NAMALWA (cell line): Measurements from ENCODE around the gene MEGF6.

Experiments used
- DNase-seq: peaks from one replicate; pipeline ENCODE4 v3.0.0-alpha.2; 2015; ENCODE audit warnings: low spot score

Gene MEGF6

GRCh38 chr1:3606779-3607702 is 4.3 kb downstream of the MEGF6 start:
- DNase-seq: no peak

GRCh38 chr1:3604997-3605823 is 6.1 kb downstream of the MEGF6 start:
- DNase-seq: no peak

- DNase-seq: no peak
These were observed 6.8 kb downstream of the MEGF6 start for GRCh38 chr1:3604468-3604974.

GRCh38 chr1:3603571-3604467 is 7.5 kb downstream of the MEGF6 start:
- no peak for DNase-seq

GRCh38 chr1:3603156-3603555 is 8.2 kb downstream of the MEGF6 start:
- no peak for DNase-seq

GRCh38 chr1:3602375-3602774 is 8.9 kb downstream of the MEGF6 start:
- DNase-seq: no peak

- no peak for DNase-seq
These were observed 9.6 kb downstream of the MEGF6 start for GRCh38 chr1:3601743-3602142.

- DNase-seq: no peak
These were observed 11.0 kb downstream of the MEGF6 start for GRCh38 chr1:3600354-3600753.

- no peak for DNase-seq
These were observed 11.5 kb downstream of the MEGF6 start for GRCh38 chr1:3599816-3600215.

- DNase-seq: no peak
These were observed 12.0 kb downstream of the MEGF6 start for GRCh38 chr1:3599286-3599811.

GRCh38 chr1:3598522-3599285 is 12.6 kb downstream of the MEGF6 start:
- no peak for DNase-seq

GRCh38 chr1:3598051-3598491 is 13.2 kb downstream of the MEGF6 start:
- DNase-seq: no peak

- no peak for DNase-seq
These were observed 13.7 kb downstream of the MEGF6 start for GRCh38 chr1:3597599-3597964.

GRCh38 chr1:3596663-3597598 is 14.4 kb downstream of the MEGF6 start:
- DNase-seq: no peak

GRCh38 chr1:3595949-3596348 is 15.4 kb downstream of the MEGF6 start:
- DNase-seq: no peak

GRCh38 chr1:3594706-3595377 is 16.5 kb downstream of the MEGF6 start:
- no peak for DNase-seq

GRCh38 chr1:3593745-3594144 is 17.6 kb downstream of the MEGF6 start:
- DNase-seq: no peak

- DNase-seq: no peak
These were observed 18.0 kb downstream of the MEGF6 start for GRCh38 chr1:3593334-3593733.
